Measurements from ENCODE around the gene S100A13.

GRCh38 chr1:153598309-153599172 lies 28.8 kb downstream of the S100A13 start:
- TF ChIP-seq EZH2phosphoT487 (IDR thresholded peaks at IDR 0.05; ENCODE audit: borderline replicate concordance, low read depth, low read length) (no peak), CTCF (conservative IDR thresholded peaks at IDR 0.05; ENCODE audit: low read length) (no peak)

Data from OCI-LY7 (cell line).